ENCODE results near the gene PLA2G4F. TPM values are rescaled to one million over a fixed set of nuclear protein-coding genes. Genes with fewer than 3 reads are reported as not detected.

Gene PLA2G4F
- total RNA-seq, 1 experiment from 2014 or later, result 1.9 TPM

GRCh38 chr15:42165106-42165505, 8.7 kb upstream of the PLA2G4F start:
- peaks cover 4% of the 10 kb centered on the region; the same call in 1 of the 2 replicates for H3K36me3 ChIP-seq (ENCODE audit: low read depth)
- H3K79me2 ChIP-seq (ENCODE audit: low read depth), result no peaks in the 10 kb centered on the region
- POLR2A ChIA-PET (ENCODE audit: unreplicated experiment), result interaction anchor here (0.6 kb wide), 1 partner anchor 726 kb away, joined by 3 read pairs; no protein-coding TSS in a partner anchor
- no TSS peak for BruUV-seq (replicated peaks)
- no peak overlapping the region for H3K4me3 ChIP-seq
- H3F3A ChIP-seq (ENCODE audit: insufficient read depth, low read depth), result no peaks in the 10 kb centered on the region
- TF ChIP-seq CTCF (conservative IDR thresholded peaks at IDR 0.05) (no peak), EZH2 (IDR thresholded peaks at IDR 0.05; ENCODE audit: low read depth) (no peak)
- no peaks in the 10 kb centered on the region for H3K4me1 ChIP-seq (replicated peaks; ENCODE audit: insufficient read depth)
- H4K20me1 ChIP-seq (ENCODE audit: insufficient read depth), result no peaks in the 10 kb centered on the region
- H3K9me2 ChIP-seq (ENCODE audit: insufficient read depth), result no peaks in the 10 kb centered on the region
- DNase-seq, result no peak
- no peak overlapping the region for H3K4me2 ChIP-seq
- CTCF ChIA-PET, result no interaction called here
- no peak overlapping the region for H3K27ac ChIP-seq
- intact Hi-C loops (cut with micrococcal nuclease; ENCODE audit: unreplicated experiment), result no loop called here
- H3K27me3 ChIP-seq (ENCODE audit: insufficient read depth, low read depth), result no peaks in the 10 kb centered on the region
- H2AFZ ChIP-seq, result no peak overlapping the region
- no peaks in the 10 kb centered on the region for H3K9me3 ChIP-seq (ENCODE audit: insufficient read depth, low read depth)

GRCh38 chr15:42163947-42164550, 7.6 kb upstream of the PLA2G4F start:
- no peaks in the 10 kb centered on the region for H3K27me3 ChIP-seq (ENCODE audit: insufficient read depth, low read depth)
- CTCF ChIA-PET, result no interaction called here
- H3K4me3 ChIP-seq, result no peak overlapping the region
- POLR2A ChIA-PET (ENCODE audit: unreplicated experiment), result no interaction called here
- no peak for DNase-seq
- no peaks in the 10 kb centered on the region for H4K20me1 ChIP-seq (ENCODE audit: insufficient read depth)
- no peaks in the 10 kb centered on the region for H3F3A ChIP-seq (ENCODE audit: insufficient read depth, low read depth)
- no TSS peak for BruUV-seq (replicated peaks)
- H3K79me2 ChIP-seq (ENCODE audit: low read depth), result no peaks in the 10 kb centered on the region
- intact Hi-C loops (cut with micrococcal nuclease; ENCODE audit: unreplicated experiment), result no loop called here
- no peak overlapping the region for H3K4me2 ChIP-seq
- H2AFZ ChIP-seq, result no peak overlapping the region
- no peaks in the 10 kb centered on the region for H3K4me1 ChIP-seq (replicated peaks; ENCODE audit: insufficient read depth)
- no peak overlapping the region for H3K27ac ChIP-seq
- H3K9me2 ChIP-seq (ENCODE audit: insufficient read depth), result no peaks in the 10 kb centered on the region
- H3K9me3 ChIP-seq (ENCODE audit: insufficient read depth, low read depth), result no peaks in the 10 kb centered on the region
- TF ChIP-seq EZH2 (IDR thresholded peaks at IDR 0.05; ENCODE audit: low read depth) (no peak), CTCF (conservative IDR thresholded peaks at IDR 0.05) (no peak)
- peaks cover 4% of the 10 kb centered on the region; the same call in 1 of the 2 replicates for H3K36me3 ChIP-seq (ENCODE audit: low read depth)

GRCh38 chr15:42163291-42163690, 6.9 kb upstream of the PLA2G4F start:
- Histone ChIP-seq H3K27me3 (ENCODE audit: insufficient read depth, low read depth) (no peaks in the 10 kb centered on the region), H4K20me1 (ENCODE audit: insufficient read depth) (no peaks in the 10 kb centered on the region), H3F3A (ENCODE audit: insufficient read depth, low read depth) (no peaks in the 10 kb centered on the region), H3K36me3 (ENCODE audit: low read depth) (0 out of 2 replicates have a peak, but pooled peaks cover 4% of the 10 kb centered on the region), H2AFZ (no peak overlapping the region), H3K4me2 (no peak overlapping the region), H3K4me1 (replicated peaks; ENCODE audit: insufficient read depth) (no peaks in the 10 kb centered on the region), H3K9me2 (ENCODE audit: insufficient read depth) (no peaks in the 10 kb centered on the region), H3K9me3 (ENCODE audit: insufficient read depth, low read depth) (no peaks in the 10 kb centered on the region), H3K4me3 (no peak overlapping the region), H3K79me2 (ENCODE audit: low read depth) (no peaks in the 10 kb centered on the region), H3K27ac (no peak overlapping the region)
- ChIA-PET POLR2A (ENCODE audit: unreplicated experiment) (interaction anchor here (0.7 kb wide), 1 partner anchor 78 kb away, joined by 3 read pairs; no protein-coding TSS in a partner anchor), CTCF (no interaction called here)
- intact Hi-C loops (cut with micrococcal nuclease; ENCODE audit: unreplicated experiment), result no loop called here
- BruUV-seq (replicated peaks), result no TSS peak
- no peak for DNase-seq
- TF ChIP-seq CTCF (conservative IDR thresholded peaks at IDR 0.05) (no peak), EZH2 (IDR thresholded peaks at IDR 0.05; ENCODE audit: low read depth) (no peak)

Data from PC-9 (cell line).